Vagina (tissue), 2 donors: ENCODE results near the gene TPR.

Experiments used
- POLR2A ChIP-seq, 2 donors: fragments of 450-650 bp; IDR thresholded peaks; one replicate each; pipeline ENCODE4 v1.6.1; 2017; ENCODE audit warnings: antibody characterized with exemption in 2 of 2, mild to moderate bottlenecking in 2 of 2, moderate library complexity in 2 of 2
- POLR2AphosphoS5 ChIP-seq, 2 donors: sonication (generic); formaldehyde crosslinking; IDR thresholded peaks; one replicate each; pipeline ENCODE4 v1.9.0; 2017; ENCODE audit warnings: antibody characterized with exemption in 2 of 2, mild to moderate bottlenecking in 2 of 2, low read depth in 1 of 2; ENCODE audit not compliant: insufficient read depth in 1 of 2
- TF ChIP-seq, protein P1 (sequence below), 3 experiments: fragments of 450-650 bp in 2 of 3; fragments of 200-600 bp in 1 of 3; sonication (generic) in 1 of 3; IDR thresholded peaks; one replicate each; pipeline ENCODE4 v1.5.1; 2017 to 2019; ENCODE audit warnings: antibody characterized with exemption in 3 of 3, mild to moderate bottlenecking in 2 of 3, moderate library complexity in 2 of 3

DNA sequence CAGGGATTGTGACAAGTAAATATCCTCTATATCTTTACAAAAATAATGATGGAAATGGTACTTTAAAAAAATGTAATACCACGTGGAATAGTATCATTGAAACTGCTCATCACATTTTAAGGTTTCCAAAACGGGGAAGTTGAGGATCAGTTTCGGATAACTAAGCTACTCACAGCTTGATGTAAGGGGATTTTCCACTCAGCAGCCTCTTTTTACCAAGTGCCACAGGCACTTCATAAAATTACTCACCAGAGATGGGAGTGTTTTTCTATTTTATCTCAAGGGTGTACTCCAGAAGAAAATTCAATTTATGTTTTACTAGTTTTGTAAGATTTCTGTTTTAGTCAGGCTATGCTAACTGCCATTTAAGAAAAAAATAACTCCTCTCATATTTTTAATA lies 91.7 kb downstream of the TPR start:
- TF ChIP-seq, protein P1, sequence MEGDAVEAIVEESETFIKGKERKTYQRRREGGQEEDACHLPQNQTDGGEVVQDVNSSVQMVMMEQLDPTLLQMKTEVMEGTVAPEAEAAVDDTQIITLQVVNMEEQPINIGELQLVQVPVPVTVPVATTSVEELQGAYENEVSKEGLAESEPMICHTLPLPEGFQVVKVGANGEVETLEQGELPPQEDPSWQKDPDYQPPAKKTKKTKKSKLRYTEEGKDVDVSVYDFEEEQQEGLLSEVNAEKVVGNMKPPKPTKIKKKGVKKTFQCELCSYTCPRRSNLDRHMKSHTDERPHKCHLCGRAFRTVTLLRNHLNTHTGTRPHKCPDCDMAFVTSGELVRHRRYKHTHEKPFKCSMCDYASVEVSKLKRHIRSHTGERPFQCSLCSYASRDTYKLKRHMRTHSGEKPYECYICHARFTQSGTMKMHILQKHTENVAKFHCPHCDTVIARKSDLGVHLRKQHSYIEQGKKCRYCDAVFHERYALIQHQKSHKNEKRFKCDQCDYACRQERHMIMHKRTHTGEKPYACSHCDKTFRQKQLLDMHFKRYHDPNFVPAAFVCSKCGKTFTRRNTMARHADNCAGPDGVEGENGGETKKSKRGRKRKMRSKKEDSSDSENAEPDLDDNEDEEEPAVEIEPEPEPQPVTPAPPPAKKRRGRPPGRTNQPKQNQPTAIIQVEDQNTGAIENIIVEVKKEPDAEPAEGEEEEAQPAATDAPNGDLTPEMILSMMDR (IDR thresholded peaks at IDR 0.05) = no peak
- TF ChIP-seq POLR2A (IDR thresholded peaks at IDR 0.05) = no peak
- TF ChIP-seq POLR2AphosphoS5 (IDR thresholded peaks at IDR 0.05; ENCODE audit: insufficient read depth in 1 of 2, low read depth in 1 of 2) = no peak
